Measurements from ENCODE around the gene MCM5.

DNA sequence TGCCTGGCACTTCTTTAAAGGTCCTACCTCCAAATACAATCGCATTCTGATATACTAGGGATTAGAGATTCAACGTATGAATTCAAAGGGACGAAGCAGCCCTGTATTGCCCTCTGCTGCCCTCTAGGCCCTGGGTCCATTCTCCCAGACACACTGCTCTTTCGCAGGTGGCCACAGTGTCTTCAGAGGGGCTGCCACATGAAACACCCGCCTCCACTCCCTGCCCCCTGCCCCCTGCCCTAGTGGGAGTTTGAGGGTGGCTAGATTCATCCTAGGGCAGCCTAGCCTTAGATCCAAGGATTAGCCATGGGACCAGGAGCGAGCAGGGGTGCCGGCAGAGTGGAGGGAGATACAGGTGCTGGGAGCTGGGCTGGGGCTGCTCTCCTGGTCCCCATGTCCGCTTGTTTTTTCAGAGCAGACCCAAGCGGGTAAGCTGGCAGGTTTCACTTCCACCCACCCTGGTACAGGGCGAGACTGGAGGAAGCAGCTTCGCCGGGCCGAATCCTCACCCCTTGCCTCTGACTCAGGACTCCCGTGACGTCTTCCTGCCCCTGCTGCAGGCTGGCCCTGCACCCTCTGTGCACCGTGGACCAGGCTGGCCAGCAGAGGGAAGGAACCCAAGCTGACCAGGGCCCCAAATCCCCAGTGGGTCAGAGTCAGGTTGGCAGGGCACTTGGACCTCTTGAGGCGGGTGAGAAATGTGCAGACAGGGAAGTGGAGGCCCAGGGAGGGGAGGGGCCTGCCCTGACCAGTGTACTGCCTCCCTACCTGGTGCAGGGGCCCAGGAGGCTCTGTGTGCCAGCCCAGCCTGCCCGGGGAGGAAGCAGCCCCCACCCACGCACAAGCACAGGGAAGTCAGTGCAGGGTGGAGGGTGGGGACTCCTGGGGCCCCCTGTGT lies 47.5 kb upstream of the MCM5 start:
- TF ChIP-seq GATA3 (IDR thresholded peaks at IDR 0.05; ENCODE audit: low read depth, low read length), result no peak
- TF ChIP-seq GATA2 (IDR thresholded peaks at IDR 0.05; ENCODE audit: low read depth, low read length), result no peak

Data from SH-SY5Y (cell line).